Measurements from ENCODE around the gene OR6N1.

The OR6N1 gene

DNA sequence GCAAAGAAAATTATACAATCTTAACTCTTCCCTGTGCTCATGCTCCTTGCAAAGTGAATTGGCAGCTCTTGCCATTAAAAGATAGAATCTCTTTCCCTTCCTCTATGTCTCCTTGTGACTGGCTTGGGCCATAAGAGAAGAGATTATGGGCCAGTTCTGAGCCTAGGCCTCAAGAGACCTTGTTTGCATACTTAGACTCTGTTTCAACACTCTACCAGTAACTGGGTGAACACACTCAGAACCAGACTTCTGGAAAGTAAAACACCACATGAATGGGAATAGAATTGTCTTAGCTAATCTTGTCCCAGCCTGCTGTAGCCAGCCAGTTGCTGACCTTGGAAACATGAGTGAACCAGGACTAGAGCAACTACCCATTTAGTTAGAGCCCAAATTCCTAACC, 36.1 kb downstream of the OR6N1 start:
- no peak for DNase-seq

GRCh38 chr1:158732524-158732923, 39.5 kb downstream of the OR6N1 start:
- no peak for DNase-seq

DNA sequence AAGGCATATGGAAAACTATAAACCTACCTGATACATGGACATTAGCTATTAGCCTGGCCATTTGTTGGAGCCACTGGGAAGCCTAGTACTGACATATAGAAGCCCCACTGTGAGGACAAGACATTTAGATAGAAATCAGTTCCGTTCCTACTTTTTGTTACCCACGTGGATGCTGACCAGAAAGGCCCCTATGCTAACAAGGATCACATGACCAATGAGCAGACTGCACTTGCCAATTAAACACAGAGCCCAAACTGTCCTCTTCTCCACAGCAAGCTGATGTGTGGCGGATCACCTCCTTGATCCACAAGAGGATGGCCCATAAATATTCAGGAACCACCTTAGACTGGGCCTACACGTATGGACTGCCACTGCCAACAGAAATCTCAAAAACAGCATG, 40.3 kb downstream of the OR6N1 start:
- no peak for DNase-seq

GRCh38 chr1:158730453-158730852, 41.5 kb downstream of the OR6N1 start:
- DNase-seq: no peak

GRCh38 chr1:158728510-158729225, 43.3 kb downstream of the OR6N1 start:
- DNase-seq: no peak

DNA sequence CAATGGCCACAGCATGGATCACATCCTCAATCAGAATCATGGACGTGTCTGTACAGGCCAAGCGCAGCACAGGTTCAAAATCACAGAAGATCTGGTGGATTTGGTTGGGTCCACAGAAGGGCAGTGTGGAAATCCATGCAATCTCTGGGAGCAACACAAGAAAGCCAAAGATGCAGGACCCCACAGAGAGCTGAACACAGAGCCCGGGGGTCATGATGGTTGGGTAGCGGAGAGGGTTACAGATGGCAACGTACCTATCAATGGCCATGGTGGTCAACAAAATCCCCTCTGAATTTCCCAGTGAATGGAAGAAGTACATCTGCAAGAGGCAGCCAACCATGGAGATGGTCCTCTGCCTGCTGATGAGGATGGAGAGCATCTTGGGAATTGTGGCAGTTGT, 47.6 kb downstream of the OR6N1 start:
- no peak for DNase-seq

DNA sequence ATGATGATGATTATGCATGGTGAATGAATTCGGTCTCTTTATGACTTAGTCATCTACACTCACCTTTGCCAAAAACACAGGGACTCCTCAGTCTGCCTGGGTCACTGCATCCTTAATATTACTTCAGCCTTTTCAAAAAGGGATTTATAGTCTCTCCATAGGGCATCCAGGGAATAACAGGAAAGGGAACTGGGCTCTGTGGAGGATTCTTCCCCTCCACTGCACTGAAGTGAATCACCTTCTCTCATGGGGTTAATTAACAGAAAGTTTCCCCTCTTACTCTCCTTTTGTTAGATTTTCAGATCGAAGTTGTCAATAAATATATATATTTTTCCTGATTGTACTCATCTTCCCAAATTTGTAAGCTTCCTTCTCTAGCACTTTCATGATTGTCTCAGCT, 51.4 kb downstream of the OR6N1 start, which contains the start of gene OR6K3:
Gene OR6K3, minus strand, starts transcription at position 101 of the 400 bp plus-strand sequence. CDS start 2,605 bp downstream, outside the sequence.
- DNase-seq: no peak

GRCh38 chr1:158719664-158720063, 52.3 kb downstream of the OR6N1 start:
- no peak for DNase-seq

- no peak for DNase-seq
Measured at GRCh38 chr1:158717344-158717743, 54.7 kb downstream of the OR6N1 start.

DNA sequence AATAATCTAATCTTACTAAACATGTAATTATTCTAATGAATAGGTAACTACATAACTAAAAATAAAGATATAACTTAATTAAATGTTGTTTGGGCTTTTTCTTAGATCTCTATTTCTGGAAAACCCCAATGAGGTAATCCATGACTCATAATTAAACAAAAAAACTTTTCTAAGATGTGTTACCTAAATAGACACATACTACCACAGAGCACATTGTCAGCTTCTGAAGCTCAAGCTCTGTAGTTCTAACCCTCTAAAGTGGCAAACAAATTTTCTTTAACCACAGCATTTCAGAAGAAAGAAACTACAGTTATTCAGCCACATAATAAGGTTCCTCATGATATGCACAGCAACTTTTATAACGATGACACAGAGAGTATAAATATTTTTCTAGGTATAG, 55.7 kb downstream of the OR6N1 start:
- DNase-seq: no peak

- DNase-seq: no peak
Measured at GRCh38 chr1:158714754-158715153, 57.2 kb downstream of the OR6N1 start.

Measured in CD4-positive, alpha-beta T cell treated with Interleukin-4 for 1 hour (primary cell).